Tibial nerve (tissue), 4 donors: ENCODE data around the gene ZNF660. TPM values are rescaled to one million over a fixed set of nuclear protein-coding genes. Genes with fewer than 3 reads are reported as not detected.

ENCODE experiments used
- DNase-seq, 2 donors: peaks; one replicate each; pipeline ENCODE4 v3.0.0-alpha.2; 2019; ENCODE audit warnings: low spot score in 2 of 2
- H3K27ac ChIP-seq, 4 donors: fragments of 200-600 bp; sonication (generic) in 3 of 4; one replicate each; pipeline ENCODE4 v1.5.1; 2017 to 2019; ENCODE audit warnings: mild to moderate bottlenecking in 1 of 4
- H3K27me3 ChIP-seq, 2 donors: fragments of 200-600 bp; sonication (generic) in 1 of 2; one replicate each; pipeline versions ENCODE4 v1.5.1 to v1.6.0; 2017 to 2019
- H3K36me3 ChIP-seq, 3 donors: fragments of 200-600 bp; sonication (generic); one replicate each; pipeline ENCODE4 v1.5.1; 2018 to 2019
- H3K4me1 ChIP-seq, 4 donors: fragments of 200-600 bp; sonication (generic) in 3 of 4; one replicate each; pipeline ENCODE4 v1.5.1; 2017 to 2019
- H3K4me3 ChIP-seq, 4 donors: fragments of 200-600 bp; sonication (generic) in 3 of 4; one replicate each; pipeline ENCODE4 v1.5.1; 2017 to 2019; ENCODE audit warnings: mild to moderate bottlenecking in 1 of 4, moderate library complexity in 1 of 4
- H3K9me3 ChIP-seq, 4 donors: fragments of 200-600 bp; sonication (generic) in 3 of 4; one replicate each; pipeline ENCODE4 v1.5.1; 2017 to 2019
- CTCF ChIP-seq, 5 experiments: fragments of 200-600 bp in 3 of 5; fragments of 450-650 bp in 2 of 5; sonication (generic) in 3 of 5; IDR thresholded peaks; one replicate each; pipeline ENCODE4 v1.5.1; 2016 to 2019; ENCODE audit warnings: antibody characterized with exemption in 5 of 5, mild to moderate bottlenecking in 3 of 5, moderate library complexity in 2 of 5
- EP300 ChIP-seq, 2 donors: sonication (generic); formaldehyde crosslinking; IDR thresholded peaks; one replicate each; pipeline ENCODE4 v1.6.1; 2017; ENCODE audit warnings: antibody characterized with exemption in 2 of 2, mild to moderate bottlenecking in 1 of 2
- POLR2A ChIP-seq, 2 donors: fragments of 450-650 bp; IDR thresholded peaks; one replicate each; pipeline ENCODE4 v1.6.1; 2017; ENCODE audit warnings: antibody characterized with exemption in 2 of 2, mild to moderate bottlenecking in 2 of 2, moderate library complexity in 2 of 2
- WGBS, 2 donors: methylation state at CpG; one replicate each; pipeline ENCODE4 v1.1.5; 2018; 5-methylcytosine and 5-hydroxymethylcytosine counted together
- total RNA-seq, 4 donors: library from RNA; depleted of rRNA; stranded (reverse); fragments of >200 nt; gene quantifications; one replicate each; pipeline ENCODE4 v1.1.0, GENCODE V29; 2016

The ZNF660 gene
- total RNA-seq, 4 donors from 2014 or later: 2.2 to 4.8 (median 3.5) TPM

- Histone ChIP-seq H3K4me1 (no peaks in the 10 kb centered on the region), H3K27me3 (no peaks in the 10 kb centered on the region), H3K4me3 (no peak overlapping the region), H3K36me3 (peaks cover 0 to 76% (median 0%) of the 10 kb centered on the region in 3 donors), H3K9me3 (peaks cover 0 to 88% (median 13%) of the 10 kb centered on the region in 4 donors), H3K27ac (no peak overlapping the region)
- TF ChIP-seq CTCF (IDR thresholded peaks at IDR 0.05) (no peak), POLR2A (IDR thresholded peaks at IDR 0.05) (no peak)
- DNase-seq: no peak
- 95 to 98% methylated on average over 2 of the region's 2 CpGs for WGBS, 2 donors
Measured at GRCh38 chr3:44601749-44602148, 17.0 kb downstream of the ZNF660 start.

- no peak for TF ChIP-seq EP300 (IDR thresholded peaks at IDR 0.05)
- no peak for TF ChIP-seq CTCF (IDR thresholded peaks at IDR 0.05)
- TF ChIP-seq POLR2A (IDR thresholded peaks at IDR 0.05): no peak
- peaks cover 0 to 58% (median 5%) of the 10 kb centered on the region in 4 donors for H3K9me3 ChIP-seq
Measured at GRCh38 chr3:44612678-44613077, 27.9 kb downstream of the ZNF660 start.

GRCh38 chr3:44624749-44625480 lies 40.2 kb downstream of the ZNF660 start, which contains the start of gene ZNF197:
TSS of gene ZNF197 (plus strand) at chr3:44625036. CDS start at chr3:44629155, 4,119 bp downstream.
- Histone ChIP-seq H3K4me1 (peaks cover 0 to 42% (median 14%) of the 10 kb centered on the region in 4 donors), H3K27me3 (no peaks in the 10 kb centered on the region), H3K36me3 (peaks cover 0 to 22% (median 0%) of the 10 kb centered on the region in 3 donors), H3K4me3 (peak within 1 kb of the TSS; percentile 86 to 93 (median 92)), H3K9me3 (no peaks in the 10 kb centered on the region), H3K27ac (peak within 1 kb of the TSS; percentile 58 to 93 (median 89))
- DNase-seq: peak; percentile 59 to 80
- 1% methylated on average over 31 to 46 of the region's 47 CpGs for WGBS, 2 donors
- peak in 1 of 2 donors; percentile 77 for TF ChIP-seq EP300 (IDR thresholded peaks at IDR 0.05)
- TF ChIP-seq POLR2A (IDR thresholded peaks at IDR 0.05): no peak
- peak in 2 of 5 experiments; percentile 19 to 44 for TF ChIP-seq CTCF (IDR thresholded peaks at IDR 0.05)

More at GRCh38 chr3:44612678-44613077, 27.9 kb downstream of the ZNF660 start:
- Histone ChIP-seq H3K27ac (no peak overlapping the region), H3K36me3 (peaks cover 0 to 28% (median 0%) of the 10 kb centered on the region in 3 donors), H3K4me3 (no peak overlapping the region), H3K27me3 (no peaks in the 10 kb centered on the region), H3K4me1 (no peaks in the 10 kb centered on the region)
- DNase-seq: no peak

- Histone ChIP-seq H3K27me3 (no peaks in the 10 kb centered on the region), H3K9me3 (no peaks in the 10 kb centered on the region), H3K36me3 (peaks cover 0 to 50% (median 3%) of the 10 kb centered on the region in 3 donors), H3K4me1 (peaks cover 0 to 39% (median 14%) of the 10 kb centered on the region in 4 donors), H3K27ac (no peak overlapping the region), H3K4me3 (no peak overlapping the region)
- DNase-seq: no peak
- no peak for TF ChIP-seq CTCF (IDR thresholded peaks at IDR 0.05)
- no peak for TF ChIP-seq EP300 (IDR thresholded peaks at IDR 0.05)
- TF ChIP-seq POLR2A (IDR thresholded peaks at IDR 0.05): no peak
- WGBS, 2 donors: 66 to 73% methylated on average over 2 of the region's 2 CpGs
Measured at GRCh38 chr3:44628716-44629115, 44.0 kb downstream of the ZNF660 start.

- peaks cover 0 to 20% (median 10%) of the 10 kb centered on the region in 4 donors for H3K9me3 ChIP-seq
- no peak for TF ChIP-seq POLR2A (IDR thresholded peaks at IDR 0.05)
- no peak for TF ChIP-seq CTCF (IDR thresholded peaks at IDR 0.05)
- no peak for TF ChIP-seq EP300 (IDR thresholded peaks at IDR 0.05)
- no peak overlapping the region for H3K27ac ChIP-seq
- H3K27me3 ChIP-seq: no peaks in the 10 kb centered on the region
- WGBS, 2 donors: 97 to 100% methylated on average over 3 of the region's 3 CpGs
- H3K4me3 ChIP-seq: no peak overlapping the region
- H3K36me3 ChIP-seq: peaks cover 0 to 85% (median 21%) of the 10 kb centered on the region in 3 donors
- H3K4me1 ChIP-seq: peaks cover 0 to 13% (median under 1%) of the 10 kb centered on the region in 4 donors
- no peak for DNase-seq
Measured at GRCh38 chr3:44632193-44632592, 47.4 kb downstream of the ZNF660 start.
